ENCODE results near the gene RSPO1. TPM values are rescaled to one million over a fixed set of nuclear protein-coding genes. Genes with fewer than 3 reads are reported as not detected.

The RSPO1 gene
- total and polyA plus RNA-seq, 2 of the 4 experiments (the other 2 are of a cell fraction), result not detected

GRCh38 chr1:37630426-37631028 lies 4.2 kb downstream of the RSPO1 start:
- H2AFZ ChIP-seq (replicated peaks; ENCODE audit: low read length, poor library complexity), result no peak overlapping the region
- no peak overlapping the region for H3K4me3 ChIP-seq (ENCODE audit: insufficient read depth, low read depth, low read length)
- no peak overlapping the region for H3K27ac ChIP-seq (ENCODE audit: insufficient read depth, low read length)
- no peak for ATAC-seq (ENCODE audit: low read depth)
- no peak overlapping the region for H3K4me2 ChIP-seq (ENCODE audit: low read depth, low read length)
- H2AK9ac ChIP-seq (replicated peaks; ENCODE audit: low read depth, low read length, poor library complexity), result no peak overlapping the region
- intact Hi-C loops (cut with micrococcal nuclease), result no loop called here
- ChIA-PET CTCF (no interaction called here), POLR2A (ENCODE audit: unreplicated experiment) (no interaction called here)
- no peaks in the 10 kb centered on the region for H3K4me1 ChIP-seq (ENCODE audit: control insufficient read depth, insufficient read depth, low read length)
- no peak overlapping the region for H2BK15ac ChIP-seq (ENCODE audit: low read depth, low read length)
- H3K36me3 ChIP-seq (ENCODE audit: control insufficient read depth, insufficient read depth, low read length), result no peaks in the 10 kb centered on the region
- H4K5ac ChIP-seq (ENCODE audit: low read depth, low read length), result no peak overlapping the region
- H3K9me1 ChIP-seq (ENCODE audit: insufficient read depth, low read length), result no peaks in the 10 kb centered on the region
- H2AK5ac ChIP-seq (ENCODE audit: low read depth, low read length), result no peak overlapping the region
- TF ChIP-seq NFE2L2 (IDR thresholded peaks at IDR 0.05; ENCODE audit: low read depth, low read length), result no peak
- TF ChIP-seq USF2 (IDR thresholded peaks at IDR 0.05; ENCODE audit: low read depth, low read length), result no peak
- no peak for TF ChIP-seq RFX5 (IDR thresholded peaks at IDR 0.05; ENCODE audit: low read depth, low read length)
- TF ChIP-seq RCOR1 (IDR thresholded peaks at IDR 0.05; ENCODE audit: insufficient replicate concordance, low read length), result no peak
- TF ChIP-seq MAFK (IDR thresholded peaks at IDR 0.05; ENCODE audit: low read depth, low read length), result no peak
- TF ChIP-seq ELK1 (IDR thresholded peaks at IDR 0.05; ENCODE audit: borderline replicate concordance, low read depth, low read length), result no peak
- no peak for TF ChIP-seq POLR2A (IDR thresholded peaks at IDR 0.05; ENCODE audit: low read depth, low read length)
- TF ChIP-seq SMC3 (IDR thresholded peaks at IDR 0.05; ENCODE audit: low read depth, low read length), result no peak
- TF ChIP-seq MAZ (IDR thresholded peaks at IDR 0.05; ENCODE audit: borderline replicate concordance, low read depth, low read length), result no peak
- no peak for TF ChIP-seq RAD21 (IDR thresholded peaks at IDR 0.05; ENCODE audit: low read length)
- no peak for TF ChIP-seq CHD1 (IDR thresholded peaks at IDR 0.05; ENCODE audit: low read depth, low read length)
- TF ChIP-seq, protein P1, sequence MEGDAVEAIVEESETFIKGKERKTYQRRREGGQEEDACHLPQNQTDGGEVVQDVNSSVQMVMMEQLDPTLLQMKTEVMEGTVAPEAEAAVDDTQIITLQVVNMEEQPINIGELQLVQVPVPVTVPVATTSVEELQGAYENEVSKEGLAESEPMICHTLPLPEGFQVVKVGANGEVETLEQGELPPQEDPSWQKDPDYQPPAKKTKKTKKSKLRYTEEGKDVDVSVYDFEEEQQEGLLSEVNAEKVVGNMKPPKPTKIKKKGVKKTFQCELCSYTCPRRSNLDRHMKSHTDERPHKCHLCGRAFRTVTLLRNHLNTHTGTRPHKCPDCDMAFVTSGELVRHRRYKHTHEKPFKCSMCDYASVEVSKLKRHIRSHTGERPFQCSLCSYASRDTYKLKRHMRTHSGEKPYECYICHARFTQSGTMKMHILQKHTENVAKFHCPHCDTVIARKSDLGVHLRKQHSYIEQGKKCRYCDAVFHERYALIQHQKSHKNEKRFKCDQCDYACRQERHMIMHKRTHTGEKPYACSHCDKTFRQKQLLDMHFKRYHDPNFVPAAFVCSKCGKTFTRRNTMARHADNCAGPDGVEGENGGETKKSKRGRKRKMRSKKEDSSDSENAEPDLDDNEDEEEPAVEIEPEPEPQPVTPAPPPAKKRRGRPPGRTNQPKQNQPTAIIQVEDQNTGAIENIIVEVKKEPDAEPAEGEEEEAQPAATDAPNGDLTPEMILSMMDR (conservative IDR thresholded peaks at IDR 0.05; ENCODE audit: low read depth, low read length), result no peak
- TF ChIP-seq CEBPB (IDR thresholded peaks at IDR 0.05; ENCODE audit: low read depth, low read length), result no peak
- TF ChIP-seq FOS (IDR thresholded peaks at IDR 0.05; ENCODE audit: low read depth, low read length), result no peak
- TF ChIP-seq MXI1 (IDR thresholded peaks at IDR 0.05; ENCODE audit: borderline replicate concordance, low read depth, low read length), result no peak
- TF ChIP-seq BHLHE40 (IDR thresholded peaks at IDR 0.05; ENCODE audit: low read depth, low read length), result no peak
- 30% methylated on average over 5 of the region's 15 CpGs; no CpG with 5 or more reads in 1 of the 2 experiments for WGBS, 2 experiments (ENCODE audit: extremely low coverage in 2 of 2, insufficient read length in 1 of 2)
- H3K9ac ChIP-seq (ENCODE audit: low read depth, low read length), result no peak overlapping the region
- no peak overlapping the region for H4K91ac ChIP-seq (ENCODE audit: insufficient read depth, low read depth, low read length)
- peaks cover 82% of the 10 kb centered on the region for H3K27me3 ChIP-seq (ENCODE audit: control insufficient read depth, insufficient read depth, low read length)
- no peak overlapping the region for H3K18ac ChIP-seq (ENCODE audit: low read depth, low read length)
- dilution Hi-C loops (cut with HindIII; ENCODE audit: low sequenced_read_pairs, unreplicated experiment), result no loop called here
- in situ Hi-C loops (cut with MboI; ENCODE audit: low sequenced_read_pairs), result no loop called here
- no peaks in the 10 kb centered on the region for H3K79me1 ChIP-seq (ENCODE audit: low read depth in 1 of 2, low read length in 2 of 2)
- H3K56ac ChIP-seq (ENCODE audit: extremely low read depth, insufficient read depth, low read length), result no peak overlapping the region
- no peak overlapping the region for H4K8ac ChIP-seq (ENCODE audit: low read depth in 2 of 2, low read length in 2 of 2)
- H3K4ac ChIP-seq (ENCODE audit: low read depth, low read length), result no peak overlapping the region
- H2BK20ac ChIP-seq (ENCODE audit: low read depth, low read length), result no peak overlapping the region
- BruUV-seq (replicated peaks), result no TSS peak
- H3K9me3 ChIP-seq (ENCODE audit: control insufficient read depth, insufficient read depth, low read length), result no peaks in the 10 kb centered on the region
- no peak for DNase-seq
- H4K20me1 ChIP-seq (ENCODE audit: insufficient read depth, low read length), result no peaks in the 10 kb centered on the region
- no peak overlapping the region for H3K23ac ChIP-seq (ENCODE audit: low read depth, low read length)
- no peak overlapping the region for H3K14ac ChIP-seq (replicated peaks; ENCODE audit: low read depth, low read length)
- no peak overlapping the region for H2BK5ac ChIP-seq (ENCODE audit: low read depth, low read length, poor library complexity, severe bottlenecking)
- no peak overlapping the region for H2BK120ac ChIP-seq (ENCODE audit: low read depth, low read length)

Data from IMR-90 (cell line).